NCI-H748 treated with DMSO at 0.1 percent for 48 hours (cell line): ENCODE results near the gene CACHD1.

Experiments used
- DNase-seq: peaks from one replicate; lab custom pipeline; 2025; lab: John Stamatoyannopoulos, UW

The CACHD1 gene

DNA sequence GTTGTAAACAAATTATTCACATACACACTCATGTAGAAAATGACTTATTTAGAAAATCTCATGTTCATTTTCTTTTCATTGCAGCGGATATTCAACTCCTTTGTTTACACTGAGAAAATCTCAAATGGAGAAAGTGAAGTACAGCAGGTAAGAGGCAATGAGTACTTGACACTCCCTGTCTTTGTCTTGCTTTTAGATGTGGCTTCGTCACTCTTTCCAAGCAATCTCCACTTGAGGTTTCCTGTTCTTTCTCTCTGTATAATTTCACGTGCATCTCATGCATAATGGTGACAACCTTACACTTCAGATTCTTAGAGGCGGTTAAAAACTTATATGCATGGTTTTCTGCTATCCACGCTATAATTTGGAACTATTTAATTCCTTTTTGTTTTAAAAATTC, 80.6 kb downstream of the CACHD1 start:
- DNase-seq = no peak

DNA sequence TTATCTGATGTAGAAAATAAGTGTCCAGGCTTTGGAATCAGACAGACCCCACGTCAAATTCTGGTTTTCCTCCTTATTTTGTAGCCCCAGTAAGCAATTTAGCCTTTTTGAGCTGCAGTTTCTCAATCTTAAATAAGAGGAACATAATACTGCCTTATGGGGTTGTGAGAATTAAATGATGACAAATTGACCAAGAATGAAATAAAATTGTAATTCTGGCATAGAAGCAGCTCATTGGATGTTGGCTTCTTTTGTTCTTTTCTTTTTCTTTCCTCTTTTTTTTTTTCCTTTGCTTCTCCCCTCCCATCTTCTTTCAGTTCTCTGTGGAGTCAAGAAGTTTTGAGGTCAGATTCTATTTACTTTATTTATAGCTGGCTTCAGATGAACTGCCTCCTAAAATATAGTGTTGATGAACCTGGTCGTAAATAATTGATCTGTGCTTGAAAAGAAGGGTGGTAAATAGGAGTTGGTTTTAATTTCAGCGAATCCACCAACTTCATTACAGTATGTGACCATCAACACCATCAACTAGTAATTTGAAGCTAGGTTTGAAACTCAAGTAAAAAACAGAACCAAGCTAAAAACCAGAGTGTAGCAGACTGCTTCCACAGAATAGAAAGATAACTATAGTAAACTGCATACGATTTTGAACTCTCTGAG, 81.1 kb downstream of the CACHD1 start:
- no peak for DNase-seq

DNA sequence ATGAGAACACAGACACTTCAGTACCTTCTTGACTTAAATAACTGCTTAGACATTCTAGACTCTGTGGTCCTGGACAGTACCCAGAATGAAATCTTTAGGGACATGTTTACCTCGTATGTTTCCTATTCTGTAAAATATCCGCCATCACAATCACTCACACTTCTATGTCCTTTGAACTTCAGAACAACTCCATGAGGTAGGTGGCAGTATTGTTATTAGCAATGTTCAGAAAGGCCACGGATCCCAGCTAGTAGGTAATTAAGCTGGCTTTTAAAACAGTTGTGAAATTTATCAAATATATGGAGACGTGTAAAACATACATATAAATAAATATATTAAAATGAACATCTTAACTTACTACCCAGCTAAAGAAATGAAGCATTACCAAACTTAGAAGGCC, 83.4 kb downstream of the CACHD1 start:
- no peak for DNase-seq

DNA sequence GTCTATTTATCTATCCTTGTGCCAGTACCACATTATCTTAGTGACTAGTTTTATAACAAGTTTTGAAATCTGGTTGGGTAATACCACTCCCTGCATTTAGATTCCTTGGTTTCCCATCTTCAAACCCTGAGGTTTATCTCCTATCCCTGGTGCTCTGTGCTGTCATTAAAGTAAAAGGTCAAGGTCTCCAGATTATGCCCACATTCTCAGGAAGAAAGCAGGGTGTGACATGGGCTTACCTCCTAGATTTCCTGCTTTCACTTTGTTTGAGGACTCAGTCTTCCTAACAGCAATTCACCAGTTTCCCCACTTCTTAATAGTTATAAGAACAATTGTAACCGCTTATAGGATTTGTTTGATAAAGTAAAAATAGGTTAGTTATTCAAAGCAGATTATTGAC, 86.0 kb downstream of the CACHD1 start:
- DNase-seq = no peak

DNA sequence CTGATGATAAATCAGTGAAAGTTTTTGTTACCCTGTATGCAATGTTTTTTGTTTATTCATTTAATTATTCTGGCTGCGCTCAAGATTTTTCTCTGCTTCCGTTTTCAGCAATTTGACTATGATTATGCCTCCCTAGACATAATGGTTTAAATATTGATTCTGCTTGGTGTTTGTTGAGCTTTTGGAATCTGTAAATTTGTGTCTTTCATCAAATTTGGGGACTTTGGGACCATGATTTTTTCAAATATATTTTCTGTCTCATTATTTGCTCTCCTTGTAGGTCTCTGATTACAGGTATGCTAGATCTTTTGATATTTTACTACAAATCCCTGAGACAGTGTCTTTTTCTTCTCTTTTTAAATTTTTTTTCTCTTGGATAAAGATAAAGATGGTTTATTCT, 92.1 kb downstream of the CACHD1 start:
- no peak for DNase-seq

DNA sequence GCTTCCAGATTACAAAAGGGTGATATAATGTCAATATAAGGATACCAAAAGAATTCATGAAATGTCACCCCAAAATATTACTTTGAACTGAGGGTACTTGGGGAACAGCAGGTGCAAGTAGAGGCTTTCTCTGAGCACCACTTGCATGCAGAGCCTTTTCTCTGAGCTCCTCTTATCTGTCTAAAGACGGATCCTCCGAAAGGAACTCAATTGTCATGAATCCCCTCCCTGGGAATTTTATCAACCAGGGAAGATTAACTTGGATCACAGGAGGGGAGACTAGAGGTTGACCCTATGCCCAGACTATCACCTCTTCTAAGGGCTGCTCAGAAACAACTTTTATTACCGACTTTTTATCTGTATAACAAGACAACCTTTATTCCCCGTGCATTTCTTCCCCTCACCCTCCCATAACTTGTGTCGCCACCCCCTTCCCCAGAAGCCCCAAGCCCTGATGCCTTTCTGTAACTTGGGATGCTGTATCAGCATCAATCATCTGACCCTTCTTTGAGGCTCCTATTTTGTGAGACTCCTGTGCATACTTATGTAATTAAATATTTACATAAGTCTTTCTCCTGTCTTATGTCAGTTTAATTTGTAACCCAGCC, 94.1 kb downstream of the CACHD1 start:
- no peak for DNase-seq

DNA sequence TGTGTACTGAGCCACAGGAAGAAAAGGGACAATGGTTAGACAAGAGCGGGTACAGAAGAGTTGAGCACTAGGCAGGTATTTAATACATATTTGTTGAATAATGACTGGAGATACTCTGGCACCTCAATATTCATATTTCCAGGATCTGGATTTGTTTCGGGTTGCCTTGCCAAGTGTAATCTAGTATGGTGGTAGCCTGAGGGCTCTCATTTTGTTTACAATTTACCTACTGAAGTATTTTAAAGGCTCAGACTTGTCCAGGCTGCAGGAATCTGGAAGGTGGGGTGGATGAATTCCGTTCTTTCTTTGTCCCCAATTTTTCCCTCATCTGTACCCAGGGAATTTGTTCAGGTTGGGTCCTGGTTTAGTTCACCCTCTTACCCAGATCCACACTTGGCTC, 95.0 kb downstream of the CACHD1 start:
- no peak for DNase-seq

DNA sequence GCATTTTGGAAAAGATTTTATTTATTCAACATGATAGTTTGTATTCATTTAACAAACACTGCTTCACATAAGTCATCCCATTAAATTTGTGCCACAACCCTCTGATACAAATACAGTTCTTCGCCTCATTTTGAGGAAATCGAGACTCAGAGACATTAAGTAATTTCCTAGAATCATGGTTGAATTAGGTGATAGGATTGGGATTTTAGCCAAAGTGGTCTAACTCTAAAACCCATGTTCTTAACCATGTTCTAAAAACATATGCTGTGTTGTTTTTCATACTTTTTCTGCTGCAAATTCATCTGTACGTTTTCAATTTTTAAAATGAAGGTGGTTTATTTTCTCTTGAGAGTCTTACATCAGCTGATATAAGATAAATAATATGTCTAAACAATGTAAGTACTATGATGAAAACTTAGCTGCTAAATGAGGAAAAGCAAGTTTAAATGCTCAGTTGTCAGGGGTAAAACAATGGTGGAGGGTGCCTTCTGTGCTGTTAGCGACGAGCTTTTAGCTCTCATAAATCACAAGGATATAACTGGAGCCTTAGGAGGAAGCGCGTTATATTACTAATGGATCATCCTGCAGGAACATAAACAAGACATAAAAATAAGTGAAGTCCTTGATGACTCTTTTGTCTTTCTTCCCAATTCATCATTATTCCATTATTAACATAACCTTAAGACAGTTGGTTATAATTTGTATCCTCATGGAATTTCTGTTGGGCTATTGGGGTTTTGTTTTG, 97.7 kb downstream of the CACHD1 start:
- no peak for DNase-seq

DNA sequence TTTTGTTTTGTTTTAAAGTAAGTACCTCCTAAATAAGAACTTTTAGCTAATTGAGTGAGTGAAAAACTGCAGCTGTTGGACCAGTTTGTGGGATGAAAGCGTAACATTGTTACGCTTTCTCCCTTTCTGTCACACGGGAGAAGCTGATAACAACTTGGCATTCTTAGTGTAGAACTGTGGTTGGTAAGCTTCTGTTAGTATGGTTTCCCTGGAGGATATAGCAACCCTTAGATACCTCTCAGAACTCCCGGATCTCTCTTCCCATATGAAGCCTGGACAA, 98.2 kb downstream of the CACHD1 start:
- no peak for DNase-seq

DNA sequence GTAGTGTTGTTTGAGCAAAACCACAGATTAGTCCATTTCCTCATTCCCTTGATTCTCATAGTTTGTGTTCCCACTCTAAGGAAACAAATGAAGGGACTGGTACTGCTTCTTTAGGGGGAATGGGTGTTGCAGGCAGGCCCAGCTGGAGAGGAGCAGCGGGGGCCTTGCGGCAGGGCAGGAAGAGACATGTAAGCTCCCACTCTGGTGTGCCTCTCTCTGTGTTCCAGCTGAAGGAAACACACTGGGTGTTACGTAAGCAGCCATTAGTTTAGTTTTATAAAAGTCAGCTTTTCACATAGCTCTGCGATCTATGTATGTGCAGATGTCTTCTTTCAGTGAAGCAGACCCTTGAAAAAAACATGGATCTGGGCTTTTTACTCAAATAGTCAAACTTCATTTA, 99.5 kb downstream of the CACHD1 start:
- DNase-seq = no peak

DNA sequence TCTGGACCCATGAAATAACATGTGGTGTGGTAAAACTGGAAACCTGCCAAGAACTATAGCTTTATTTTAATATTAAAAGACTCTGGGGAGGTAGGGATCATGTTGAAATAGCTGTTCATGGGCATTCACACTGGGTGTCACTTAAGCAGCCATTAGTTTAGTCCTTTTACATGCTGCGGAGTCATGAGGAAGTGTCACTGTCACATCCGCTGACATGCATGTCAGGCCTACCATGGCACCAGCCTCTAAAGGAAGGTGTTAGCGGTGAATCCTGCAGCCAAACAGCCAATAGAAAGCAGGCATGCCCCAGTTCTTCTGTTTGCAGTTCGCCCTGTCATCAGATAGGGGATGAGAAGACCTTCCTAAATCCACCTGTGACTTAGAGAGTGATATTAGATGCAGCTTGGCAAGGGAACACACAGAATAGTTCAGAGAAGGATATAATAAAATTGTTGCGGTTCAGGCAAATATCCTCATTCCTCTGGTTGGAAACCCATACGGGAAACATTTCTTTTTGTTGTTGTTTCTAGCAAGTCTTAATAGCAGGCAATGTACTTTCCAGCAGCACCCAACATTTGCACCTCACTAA, 100.4 kb downstream of the CACHD1 start:
- DNase-seq = no peak

DNA sequence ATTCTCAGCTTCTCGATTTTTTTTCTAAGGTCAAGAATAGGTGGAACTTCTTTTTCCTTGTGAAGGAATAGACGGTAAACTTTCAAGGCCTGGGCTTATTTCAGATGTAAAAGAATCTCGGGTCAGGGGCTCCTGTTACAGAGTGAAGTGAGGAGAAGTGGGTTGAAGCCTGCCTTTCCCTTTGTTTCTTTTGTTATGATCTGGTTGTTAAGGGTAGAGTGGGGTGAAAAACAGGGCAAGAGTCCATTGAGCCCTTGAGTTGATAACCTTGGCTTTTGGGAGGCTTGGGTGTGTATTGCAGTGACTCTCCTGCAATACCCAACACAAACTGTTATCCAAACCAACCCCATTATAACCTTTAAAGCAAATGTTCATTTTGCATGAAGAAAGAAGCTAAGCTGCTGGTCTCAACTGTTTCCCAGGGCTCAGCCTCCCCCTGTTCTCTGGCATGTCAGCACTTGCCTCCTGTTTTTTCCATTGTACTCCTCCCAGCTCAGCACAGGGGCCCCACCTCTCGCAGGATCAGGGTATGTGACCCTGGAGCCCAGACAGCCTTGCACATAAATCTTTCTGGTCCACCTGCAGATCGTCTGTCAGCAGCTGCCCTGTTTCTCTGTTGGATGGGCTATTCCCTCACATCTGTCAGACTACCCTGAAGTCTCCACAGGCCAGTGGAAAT, 102.4 kb downstream of the CACHD1 start:
- peak; percentile 24 for DNase-seq

DNA sequence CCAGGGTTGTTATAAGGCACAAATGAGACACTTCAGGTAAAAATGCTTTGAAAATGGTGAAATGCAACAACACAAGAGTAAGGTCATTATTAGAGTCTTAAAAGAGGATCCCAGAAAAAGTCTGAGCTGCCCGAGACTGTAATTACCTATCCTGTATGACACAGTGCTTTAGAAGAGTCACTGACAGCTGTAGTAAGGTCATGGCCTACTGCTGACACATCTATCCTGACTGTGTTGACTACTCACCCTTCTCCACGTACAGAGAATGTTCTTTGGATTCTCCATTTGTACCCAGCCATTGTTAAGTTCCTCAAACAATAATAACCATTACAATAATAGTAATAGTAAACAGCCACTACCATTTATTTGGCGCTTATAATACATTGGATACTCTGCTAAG, 104.4 kb downstream of the CACHD1 start:
- no peak for DNase-seq

DNA sequence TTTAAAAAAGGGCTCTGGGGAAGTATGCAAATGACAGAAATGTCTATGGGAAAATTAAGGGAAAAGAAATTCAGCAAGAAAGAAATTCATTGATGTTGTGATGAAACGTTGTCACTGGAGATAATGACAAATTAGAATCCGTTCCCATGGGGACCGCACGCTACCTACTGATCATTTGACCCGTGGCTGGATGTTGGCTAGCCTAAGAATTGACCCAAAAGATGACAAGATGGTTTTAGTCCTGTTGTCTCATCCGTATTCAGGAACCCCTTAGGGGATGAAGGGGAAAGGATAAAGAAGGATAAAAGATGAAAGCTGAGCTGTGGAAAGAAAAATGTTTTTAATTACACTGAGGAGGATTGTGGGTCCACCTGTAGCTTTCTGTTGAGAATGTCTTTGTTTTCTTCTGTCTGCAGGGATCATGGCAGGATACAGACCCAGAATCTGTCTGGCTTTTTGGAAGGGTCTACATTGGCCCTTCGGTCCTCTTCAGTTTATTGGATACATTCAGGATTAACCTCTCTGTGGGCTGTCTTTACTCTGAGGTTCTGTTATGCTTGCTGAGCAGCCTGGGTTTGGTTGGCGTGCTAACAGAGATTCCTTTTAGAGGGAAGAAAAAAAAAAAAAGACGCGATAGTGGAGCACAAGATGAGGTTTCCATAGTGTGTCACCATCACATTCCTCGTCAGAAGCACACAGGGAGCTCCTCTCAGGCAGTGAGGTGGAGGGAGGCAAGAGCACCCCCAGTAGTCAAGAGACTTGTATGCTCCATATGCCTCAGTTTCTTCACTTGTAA, 106.2 kb downstream of the CACHD1 start:
- DNase-seq = no peak

DNA sequence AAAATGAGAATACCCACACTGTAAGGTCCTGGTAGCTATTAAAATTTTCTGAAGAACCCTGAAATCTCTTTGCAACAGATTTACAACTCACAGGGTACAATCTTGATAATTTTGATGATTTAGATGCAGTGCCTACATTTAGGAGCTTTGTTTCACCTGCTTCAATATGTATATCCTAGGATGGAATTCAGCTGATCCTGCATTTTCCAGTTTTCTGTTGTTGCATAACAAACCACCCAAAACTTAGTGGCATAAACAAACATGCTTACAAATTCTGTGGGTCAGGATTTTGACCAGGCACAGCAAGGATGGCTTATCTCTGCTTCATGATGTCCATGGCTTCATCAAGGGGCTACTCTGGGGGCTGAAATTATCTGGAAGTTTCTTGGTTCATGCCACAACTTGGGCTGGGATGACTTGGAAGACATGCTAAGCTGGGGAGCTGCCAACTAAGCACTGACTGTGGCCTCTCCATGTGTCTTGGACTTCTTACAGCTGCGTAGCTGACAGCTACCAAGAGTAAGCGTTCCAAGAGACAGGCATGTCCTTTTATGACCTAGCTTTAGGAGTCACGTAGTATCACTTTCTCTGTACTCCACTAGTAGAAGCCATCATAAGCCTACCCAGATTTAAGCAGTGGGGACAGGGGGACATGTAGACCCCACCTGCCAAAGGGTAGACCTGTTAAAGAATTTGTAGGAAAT, 108.5 kb downstream of the CACHD1 start:
- no peak for DNase-seq

DNA sequence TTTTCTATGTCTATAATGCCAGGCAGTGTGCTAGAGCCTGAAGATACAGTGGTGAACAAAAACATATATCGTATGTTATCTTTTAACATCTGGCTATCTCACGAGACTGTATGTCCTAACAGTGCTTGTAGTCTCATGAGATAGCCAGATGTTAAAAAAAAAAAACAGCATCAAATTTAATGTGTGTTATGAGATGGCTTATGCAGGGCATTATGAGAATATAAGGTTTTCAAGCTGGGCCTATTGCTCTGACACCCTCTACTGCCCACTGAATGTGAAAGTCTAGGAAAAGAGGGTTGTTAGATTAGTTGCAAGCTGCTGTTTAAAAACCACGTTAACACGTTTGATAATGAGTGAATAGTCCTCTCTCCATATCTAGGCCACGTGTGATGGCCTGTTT, 109.8 kb downstream of the CACHD1 start:
- no peak for DNase-seq

DNA sequence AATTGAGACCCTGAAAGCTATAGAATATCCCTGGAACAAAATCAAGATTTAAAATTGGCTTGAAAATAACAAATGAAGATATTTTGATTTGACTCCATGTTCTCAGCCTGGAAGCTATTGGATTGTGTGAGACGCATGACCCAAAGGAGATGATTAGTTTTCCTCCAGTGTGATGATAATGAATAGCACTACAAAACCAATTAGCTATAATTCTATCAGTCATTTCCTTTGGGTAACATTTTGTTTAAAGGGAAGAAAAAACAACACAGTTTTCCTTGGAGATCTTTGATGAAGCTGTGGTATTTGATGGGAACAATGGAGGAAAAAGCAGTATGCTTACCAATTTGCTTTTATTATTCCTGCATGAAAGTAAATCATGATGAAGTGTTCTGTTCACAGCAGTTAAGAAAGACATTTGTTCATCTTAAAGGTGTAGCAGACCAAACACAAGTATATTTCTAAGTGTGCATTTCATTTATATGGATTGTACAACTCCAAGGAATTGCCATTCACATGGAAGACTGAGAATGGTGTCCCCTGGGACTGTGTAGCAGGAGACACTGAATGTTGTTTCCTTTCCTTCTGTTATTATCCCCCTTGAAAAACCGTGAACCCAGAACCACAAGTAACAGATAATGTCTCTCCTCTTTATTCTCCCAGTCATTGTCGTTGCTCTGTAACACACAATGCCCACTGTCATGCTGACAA, 111.4 kb downstream of the CACHD1 start:
- DNase-seq = peak; percentile 67

DNA sequence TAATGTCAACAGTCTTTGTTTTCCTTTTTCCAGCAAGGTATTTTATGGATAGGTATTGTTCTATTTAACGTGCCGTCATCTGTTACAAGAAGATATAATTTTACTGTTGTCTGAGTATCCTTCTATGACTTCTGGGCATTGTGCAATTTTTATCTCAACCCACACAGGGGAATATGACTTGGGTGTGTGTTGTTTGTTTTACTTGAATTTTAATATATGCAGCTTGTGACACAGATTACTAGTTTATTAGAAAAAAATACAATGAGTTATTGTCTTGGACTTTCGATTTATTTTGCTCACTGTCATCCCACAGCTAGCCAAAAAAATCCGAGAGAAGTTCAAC, 111.9 kb downstream of the CACHD1 start:
- no peak for DNase-seq

DNA sequence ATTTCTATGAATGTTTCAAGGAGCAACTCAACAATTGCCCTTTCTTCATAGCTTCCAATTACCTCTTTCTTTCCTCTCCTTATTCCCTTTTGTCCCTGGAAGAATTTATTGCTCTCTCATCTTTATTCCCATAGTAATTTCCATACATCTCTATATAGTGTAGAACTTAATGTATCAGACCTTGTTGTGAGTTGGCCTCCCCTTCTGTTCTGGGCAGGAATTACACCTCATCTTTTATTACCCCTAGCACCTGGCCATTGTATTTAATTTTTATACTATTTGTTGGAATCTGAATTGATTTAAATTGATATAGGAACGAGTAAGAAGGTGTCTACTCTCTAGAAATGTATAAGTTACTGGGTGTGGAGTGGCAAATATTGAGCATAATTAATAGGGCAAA, 114.5 kb downstream of the CACHD1 start:
- DNase-seq = no peak

DNA sequence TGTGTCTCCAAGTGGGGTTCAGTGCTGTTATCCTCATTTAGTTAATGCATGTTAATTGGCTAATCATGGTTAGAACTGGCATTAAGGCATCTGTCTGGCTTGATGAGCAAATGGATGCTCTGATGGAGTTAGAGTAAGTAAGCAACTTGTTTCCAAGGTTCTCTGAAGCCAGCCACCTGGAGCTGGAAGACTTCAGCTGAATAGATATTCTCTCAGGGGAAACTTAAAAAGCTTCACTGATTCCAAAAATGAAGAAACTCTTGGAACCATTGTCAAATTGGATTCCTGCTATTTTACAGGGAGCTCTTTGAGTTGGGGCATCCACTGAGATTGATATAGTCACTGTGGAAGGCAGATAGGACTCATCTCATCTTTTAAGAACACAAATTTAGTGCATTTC, 118.9 kb downstream of the CACHD1 start:
- DNase-seq = no peak

DNA sequence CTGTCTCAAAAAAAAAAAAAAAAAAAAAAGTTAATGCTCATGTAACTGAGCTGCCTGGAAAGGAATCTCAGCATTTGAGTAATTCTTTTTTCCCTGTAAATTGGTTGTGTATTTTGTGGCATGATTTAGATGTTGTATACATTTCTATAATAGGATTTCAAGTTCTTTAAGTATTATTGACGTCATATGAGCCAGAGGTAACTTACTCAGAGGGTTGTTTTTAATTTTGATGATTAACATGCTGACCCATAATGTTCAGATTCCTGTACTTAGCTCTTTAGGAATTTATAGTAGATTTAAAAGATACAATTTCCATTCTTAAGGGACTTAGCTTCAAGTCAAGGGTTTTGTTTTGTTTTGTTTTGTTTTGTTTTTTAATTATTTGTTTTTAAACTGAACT, 120.4 kb downstream of the CACHD1 start:
- DNase-seq = no peak
